Measurements from ENCODE around the gene HPS5.
"Not testable (repeated sequence)": the region's sequence is repeated elsewhere in the genome, so short reads cannot be mapped to it uniquely, and the experiment has no call there.

The HPS5 gene

GRCh38 chr11:18280438-18281045 lies 41.4 kb downstream of the HPS5 start:
- TF ChIP-seq MAX (IDR thresholded peaks at IDR 0.05; ENCODE audit: low read depth, low read length): no peak
- no peak for TF ChIP-seq POLR2A (IDR thresholded peaks at IDR 0.05; ENCODE audit: extremely low read depth, insufficient read length)
- TF ChIP-seq MYC (IDR thresholded peaks at IDR 0.05; ENCODE audit: low read depth, low read length): no peak
- no peak for TF ChIP-seq CTCF (IDR thresholded peaks at IDR 0.05; ENCODE audit: low read depth, low read length)
- no peak overlapping the region for H3K4me3 ChIP-seq (ENCODE audit: low read depth, low read length)
- no peak for DNase-seq (ENCODE audit: low read depth)

- no peak for TF ChIP-seq CTCF (IDR thresholded peaks at IDR 0.05; ENCODE audit: low read depth, low read length)
- no peak for TF ChIP-seq MAX (IDR thresholded peaks at IDR 0.05; ENCODE audit: low read depth, low read length)
- TF ChIP-seq MYC (IDR thresholded peaks at IDR 0.05; ENCODE audit: low read depth, low read length): no peak
- TF ChIP-seq POLR2A (IDR thresholded peaks at IDR 0.05; ENCODE audit: extremely low read depth, insufficient read length): no peak
- H3K4me3 ChIP-seq (ENCODE audit: low read depth, low read length): no peak overlapping the region
- DNase-seq (ENCODE audit: low read depth): peak; percentile 81
These were observed 44.2 kb downstream of the HPS5 start for GRCh38 chr11:18277565-18278271.

GRCh38 chr11:18271206-18271605 lies 50.7 kb downstream of the HPS5 start:
- no peak for DNase-seq (ENCODE audit: low read depth)
- TF ChIP-seq MYC (IDR thresholded peaks at IDR 0.05; ENCODE audit: low read depth, low read length): no peak
- no peak for TF ChIP-seq MAX (IDR thresholded peaks at IDR 0.05; ENCODE audit: low read depth, low read length)
- no peak for TF ChIP-seq POLR2A (IDR thresholded peaks at IDR 0.05; ENCODE audit: extremely low read depth, insufficient read length)
- no peak for TF ChIP-seq CTCF (IDR thresholded peaks at IDR 0.05; ENCODE audit: low read depth, low read length)
- no peak overlapping the region for H3K4me3 ChIP-seq (ENCODE audit: low read depth, low read length)

GRCh38 chr11:18270102-18270501 lies 51.8 kb downstream of the HPS5 start:
- no peak for DNase-seq (ENCODE audit: low read depth)
- TF ChIP-seq MAX (IDR thresholded peaks at IDR 0.05; ENCODE audit: low read depth, low read length): no peak
- no peak for TF ChIP-seq CTCF (IDR thresholded peaks at IDR 0.05; ENCODE audit: low read depth, low read length)
- TF ChIP-seq POLR2A (IDR thresholded peaks at IDR 0.05; ENCODE audit: extremely low read depth, insufficient read length): no peak
- TF ChIP-seq MYC (IDR thresholded peaks at IDR 0.05; ENCODE audit: low read depth, low read length): no peak
- no peak overlapping the region for H3K4me3 ChIP-seq (ENCODE audit: low read depth, low read length)

- DNase-seq (ENCODE audit: low read depth); H3K4me3 ChIP-seq (ENCODE audit: low read depth, low read length): not testable (repeated sequence)
These were observed 52.7 kb downstream of the HPS5 start for GRCh38 chr11:18269252-18269651.

- not testable (repeated sequence) for H3K4me3 ChIP-seq (ENCODE audit: low read depth, low read length); DNase-seq (ENCODE audit: low read depth)
These were observed 54.4 kb downstream of the HPS5 start for GRCh38 chr11:18267335-18268133.
